MM.1S (cell line): ENCODE measurements around the gene RAB23.
"Not testable (repeated sequence)": the region's sequence is repeated elsewhere in the genome, so short reads cannot be mapped to it uniquely, and the experiment has no call there.

Experiments
- DNase-seq: peaks from one replicate; pipeline ENCODE4 v3.0.0-alpha.2; 2015
- H2AFZ ChIP-seq: fragments of 300-600 bp; sonication (generic); 2 replicates; pipeline ENCODE4 v1.6.0; 2016; ENCODE audit warnings: antibody characterized with exemption, low read length
- H3F3A ChIP-seq: fragments of 300-600 bp; sonication (generic); 2 replicates; pipeline ENCODE4 v1.6.1; 2016; ENCODE audit warnings: mild to moderate bottlenecking, antibody characterized with exemption, low read length, moderate library complexity, mixed read lengths; ENCODE audit not compliant: insufficient read depth
- H3K27ac ChIP-seq: fragments of 300-600 bp; sonication (generic); 2 replicates; pipeline ENCODE4 v1.5.1; 2016; ENCODE audit warnings: mild to moderate bottlenecking, low read length
- H3K27me3 ChIP-seq: fragments of 300-600 bp; sonication (generic); replicated peaks from 2 replicates; pipeline ENCODE4 v1.6.0; 2016; ENCODE audit warnings: low read length; ENCODE audit not compliant: insufficient read depth
- H3K36me3 ChIP-seq: fragments of 300-600 bp; sonication (generic); replicated peaks from 2 replicates; pipeline ENCODE4 v1.6.1; 2016; ENCODE audit warnings: mild to moderate bottlenecking, low read length, mixed read lengths; ENCODE audit not compliant: insufficient read depth
- H3K4me1 ChIP-seq: fragments of 300-600 bp; sonication (generic); 2 replicates; pipeline ENCODE4 v1.6.1; 2016; ENCODE audit warnings: low read length, mixed read lengths
- H3K4me2 ChIP-seq: fragments of 300-600 bp; sonication (generic); 2 replicates; pipeline ENCODE4 v1.6.0; 2016; ENCODE audit warnings: low read depth, low read length
- H3K4me3 ChIP-seq: fragments of 300-600 bp; sonication (generic); 2 replicates; pipeline ENCODE4 v1.5.1; 2016; ENCODE audit warnings: low read length, mixed read lengths
- H3K79me2 ChIP-seq: fragments of 300-600 bp; sonication (generic); 2 replicates; pipeline ENCODE4 v1.6.1; 2016; ENCODE audit warnings: mixed run types, low read length, mixed read lengths
- H3K9ac ChIP-seq: fragments of 300-600 bp; sonication (generic); 2 replicates; pipeline ENCODE4 v1.6.1; 2016; ENCODE audit warnings: low read length, mixed read lengths
- H3K9me2 ChIP-seq: fragments of 300-600 bp; sonication (generic); replicated peaks from 2 replicates; pipeline ENCODE4 v1.6.1; 2016; ENCODE audit warnings: mild to moderate bottlenecking, low read length, mixed read lengths; ENCODE audit not compliant: insufficient read depth
- H3K9me3 ChIP-seq: fragments of 300-600 bp; sonication (generic); replicated peaks from 2 replicates; pipeline ENCODE4 v1.6.1; 2016; ENCODE audit warnings: mild to moderate bottlenecking, low read length, mixed read lengths; ENCODE audit not compliant: insufficient read depth
- H4K20me1 ChIP-seq: fragments of 300-600 bp; sonication (generic); 2 replicates; pipeline ENCODE4 v1.6.1; 2016; ENCODE audit warnings: mild to moderate bottlenecking, low read length, moderate library complexity, mixed read lengths; ENCODE audit not compliant: insufficient read depth
- EZH2 ChIP-seq: fragments of 300-600 bp; sonication (generic); optimal IDR thresholded peaks from 2 replicates; pipeline ENCODE3; 2017; ENCODE audit warnings: low read depth, mild to moderate bottlenecking, antibody characterized with exemption, low read length, mixed read lengths
- EZH2phosphoT487 ChIP-seq: fragments of 300-600 bp; sonication (generic); IDR thresholded peaks from 2 replicates; pipeline ENCODE4 v1.6.1; 2018; ENCODE audit warnings: antibody characterized with exemption, low read length
- TF ChIP-seq, protein P1 (sequence below): fragments of 300-600 bp; sonication (generic); IDR thresholded peaks from 2 replicates; pipeline ENCODE4 v1.5.1; 2016; ENCODE audit warnings: antibody characterized with exemption, low read length, mixed read lengths

RAB23 gene

DNA sequence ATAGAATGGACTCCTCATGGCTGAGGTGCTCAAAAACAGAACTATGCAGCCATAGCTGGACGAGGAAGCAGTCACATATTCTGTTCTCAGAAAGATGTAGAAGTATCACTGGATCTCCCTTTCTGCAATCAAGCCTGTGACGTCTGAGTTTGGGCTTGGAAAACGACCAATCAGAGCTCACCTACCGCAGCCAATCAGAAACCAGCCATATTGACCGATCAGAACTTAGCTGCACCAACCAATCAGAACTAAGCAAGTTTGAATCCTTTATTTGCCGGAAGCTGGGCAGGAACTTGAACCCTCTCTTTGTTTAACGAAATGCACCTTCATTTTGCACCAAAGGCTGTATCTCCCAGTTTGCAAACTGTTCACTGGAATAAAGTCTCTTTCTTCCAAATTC is 21.8 kb upstream of the RAB23 start:
- DNase-seq = no peak
- no peaks in the 10 kb centered on the region for H3K36me3 ChIP-seq
- no peaks in the 10 kb centered on the region for H3F3A ChIP-seq
- no peak overlapping the region for H3K4me2 ChIP-seq
- no peaks in the 10 kb centered on the region for H3K27me3 ChIP-seq
- no peaks in the 10 kb centered on the region for H3K9me2 ChIP-seq
- no peaks in the 10 kb centered on the region for H3K79me2 ChIP-seq
- TF ChIP-seq EZH2phosphoT487 (no peak), EZH2 (no peak)
- TF ChIP-seq, protein P1, sequence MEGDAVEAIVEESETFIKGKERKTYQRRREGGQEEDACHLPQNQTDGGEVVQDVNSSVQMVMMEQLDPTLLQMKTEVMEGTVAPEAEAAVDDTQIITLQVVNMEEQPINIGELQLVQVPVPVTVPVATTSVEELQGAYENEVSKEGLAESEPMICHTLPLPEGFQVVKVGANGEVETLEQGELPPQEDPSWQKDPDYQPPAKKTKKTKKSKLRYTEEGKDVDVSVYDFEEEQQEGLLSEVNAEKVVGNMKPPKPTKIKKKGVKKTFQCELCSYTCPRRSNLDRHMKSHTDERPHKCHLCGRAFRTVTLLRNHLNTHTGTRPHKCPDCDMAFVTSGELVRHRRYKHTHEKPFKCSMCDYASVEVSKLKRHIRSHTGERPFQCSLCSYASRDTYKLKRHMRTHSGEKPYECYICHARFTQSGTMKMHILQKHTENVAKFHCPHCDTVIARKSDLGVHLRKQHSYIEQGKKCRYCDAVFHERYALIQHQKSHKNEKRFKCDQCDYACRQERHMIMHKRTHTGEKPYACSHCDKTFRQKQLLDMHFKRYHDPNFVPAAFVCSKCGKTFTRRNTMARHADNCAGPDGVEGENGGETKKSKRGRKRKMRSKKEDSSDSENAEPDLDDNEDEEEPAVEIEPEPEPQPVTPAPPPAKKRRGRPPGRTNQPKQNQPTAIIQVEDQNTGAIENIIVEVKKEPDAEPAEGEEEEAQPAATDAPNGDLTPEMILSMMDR = no peak
- no peak overlapping the region for H3K9ac ChIP-seq
- H4K20me1 ChIP-seq = no peaks in the 10 kb centered on the region
- no peaks in the 10 kb centered on the region for H3K4me1 ChIP-seq
- no peak overlapping the region for H2AFZ ChIP-seq
- no peaks in the 10 kb centered on the region for H3K9me3 ChIP-seq
- no peak overlapping the region for H3K4me3 ChIP-seq
- no peak overlapping the region for H3K27ac ChIP-seq

- H3K4me3 ChIP-seq, H3K27ac ChIP-seq, H4K20me1 ChIP-seq: not testable (repeated sequence)
Measured at GRCh38 chr6:57243526-57243925, 21.4 kb upstream of the RAB23 start.

GRCh38 chr6:57242505-57242904 is 20.4 kb upstream of the RAB23 start:
- no peaks in the 10 kb centered on the region for H3K36me3 ChIP-seq
- H4K20me1 ChIP-seq = no peaks in the 10 kb centered on the region
- H3K4me3 ChIP-seq = no peak overlapping the region
- H3K9me3 ChIP-seq = no peaks in the 10 kb centered on the region
- H3K9ac ChIP-seq = no peak overlapping the region
- no peak overlapping the region for H3K27ac ChIP-seq
- no peaks in the 10 kb centered on the region for H3K79me2 ChIP-seq
- H3F3A ChIP-seq = no peaks in the 10 kb centered on the region
- no peaks in the 10 kb centered on the region for H3K27me3 ChIP-seq
- H3K4me1 ChIP-seq = no peaks in the 10 kb centered on the region
- TF ChIP-seq, protein P1 = no peak
- no peak for TF ChIP-seq EZH2phosphoT487
- no peak for TF ChIP-seq EZH2
- H3K4me2 ChIP-seq = no peak overlapping the region
- no peak for DNase-seq
- no peak overlapping the region for H2AFZ ChIP-seq
- no peaks in the 10 kb centered on the region for H3K9me2 ChIP-seq

More at GRCh38 chr6:57243526-57243925, 21.4 kb upstream of the RAB23 start:
- not testable (repeated sequence) for H3K4me1 ChIP-seq, H3K4me2 ChIP-seq, H3K9ac ChIP-seq, H3F3A ChIP-seq, H3K27me3 ChIP-seq, H2AFZ ChIP-seq, H3K36me3 ChIP-seq, H3K79me2 ChIP-seq, H3K9me2 ChIP-seq, DNase-seq, H3K9me3 ChIP-seq

GRCh38 chr6:57226221-57226620 is 4.1 kb upstream of the RAB23 start:
- H2AFZ ChIP-seq = no peak overlapping the region
- H3K9me2 ChIP-seq = no peaks in the 10 kb centered on the region
- no peak overlapping the region for H3K9ac ChIP-seq
- no peaks in the 10 kb centered on the region for H3K9me3 ChIP-seq
- H3K4me3 ChIP-seq = no peak overlapping the region
- H3K36me3 ChIP-seq = no peaks in the 10 kb centered on the region
- 0 out of 2 replicates have a peak, but pooled peaks cover 2% of the 10 kb centered on the region for H3K79me2 ChIP-seq
- H3K4me1 ChIP-seq = no peaks in the 10 kb centered on the region
- H3K4me2 ChIP-seq = no peak overlapping the region
- no peak for TF ChIP-seq EZH2
- no peak for TF ChIP-seq EZH2phosphoT487
- TF ChIP-seq, protein P1 = no peak
- no peak for DNase-seq
- H3F3A ChIP-seq = no peaks in the 10 kb centered on the region
- H4K20me1 ChIP-seq = no peaks in the 10 kb centered on the region
- H3K27ac ChIP-seq = no peak overlapping the region
- no peaks in the 10 kb centered on the region for H3K27me3 ChIP-seq
